Activated T-helper 17 cell treated with anti-CD3 and anti-CD28 coated beads, Interleukin-2, amount 50 U/mL, for 72 hours (primary cell): ENCODE results near the gene TCAP. TPM values are rescaled to one million over a fixed set of nuclear protein-coding genes. Genes with fewer than 3 reads are reported as not detected.
"Not testable (repeated sequence)": the region's sequence is repeated elsewhere in the genome, so short reads cannot be mapped to it uniquely, and the experiment has no call there.

Experiments
- ATAC-seq: fragments of 150-1000 bp; cut with Tn5 transposase; replicated peaks from 2 replicates; pipeline ENCODE4 v1.10.0; 2021; ENCODE audit warnings: mild to moderate bottlenecking, moderate library complexity
- H3K27ac Mint-ChIP-seq: one replicate; pipeline ENCODE4 v1.8.0; 2022; ENCODE audit warnings: mixed read lengths
- H3K27me3 Mint-ChIP-seq: one replicate; pipeline ENCODE4 v1.8.0; 2022; ENCODE audit warnings: mixed read lengths
- H3K36me3 Mint-ChIP-seq: one replicate; pipeline ENCODE4 v1.8.0; 2022; ENCODE audit warnings: low read depth, mild to moderate bottlenecking, mixed read lengths
- H3K4me1 Mint-ChIP-seq: one replicate; pipeline ENCODE4 v1.8.0; 2022; ENCODE audit warnings: mixed read lengths
- H3K4me3 Mint-ChIP-seq: one replicate; pipeline ENCODE4 v1.8.0; 2022; ENCODE audit warnings: mild to moderate bottlenecking, mixed read lengths
- H3K9me3 Mint-ChIP-seq: one replicate; pipeline ENCODE4 v1.8.0; 2022; ENCODE audit warnings: mixed read lengths
- total RNA-seq, 2 donors: library from RNA; stranded (reverse); gene quantifications; one replicate each; pipeline ENCODE4 v1.2.3, GENCODE V29; 2022

Gene TCAP
- total RNA-seq, 2 donors from 2014 or later = 2.0 to 2.5 TPM

DNA sequence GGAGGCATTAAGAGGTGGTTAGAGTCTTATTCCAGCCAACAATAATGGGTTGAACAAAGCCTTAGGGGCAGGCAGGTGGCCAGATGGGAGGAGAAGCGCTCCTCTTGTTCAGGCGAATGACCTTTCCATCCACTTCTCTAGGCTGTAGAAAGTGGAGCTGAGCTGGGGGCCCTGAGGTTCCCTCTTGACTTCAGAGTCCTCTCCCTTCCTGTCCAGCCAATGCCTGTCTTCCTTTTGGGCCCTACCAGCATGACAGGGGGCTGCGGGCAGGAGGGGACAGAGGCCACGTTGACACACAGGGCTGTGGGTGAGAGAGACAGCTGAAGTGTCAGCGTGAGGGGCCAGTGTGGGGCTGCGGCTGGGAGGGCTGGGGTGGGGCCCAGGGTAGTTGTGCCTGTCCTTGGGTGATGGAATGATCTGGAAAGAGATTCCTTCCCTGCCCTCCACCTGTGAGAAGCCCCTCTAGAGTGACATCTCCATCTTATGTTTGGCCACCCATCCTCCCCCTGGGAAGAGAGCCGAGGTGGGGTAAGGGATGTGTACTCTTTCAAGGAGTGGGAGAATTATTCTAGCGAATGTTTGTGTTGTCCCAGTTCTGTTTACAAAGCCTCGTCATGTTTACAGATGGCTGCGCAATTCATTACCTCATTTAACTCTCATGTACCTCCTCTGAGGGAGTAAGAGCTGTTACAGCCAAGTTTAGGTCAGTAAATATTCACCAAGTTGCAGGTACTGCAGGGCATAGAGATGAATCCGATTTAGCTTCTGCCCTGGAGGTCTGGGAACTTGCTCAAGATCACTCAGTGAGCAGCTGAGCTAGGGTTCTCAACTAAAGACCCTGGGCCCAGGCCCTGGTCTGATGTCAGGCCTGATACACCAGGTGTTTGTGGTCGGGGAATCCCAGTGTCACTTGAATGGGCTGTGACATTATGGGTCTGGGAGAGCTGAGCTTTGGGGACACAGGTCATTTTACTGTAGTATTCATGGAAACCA, 38.0 kb downstream of the TCAP start:
- peaks cover 12% of the 10 kb centered on the region for H3K4me1 Mint-ChIP-seq
- no peak overlapping the region for H3K4me3 Mint-ChIP-seq
- H3K27me3 Mint-ChIP-seq = peaks cover 20% of the 10 kb centered on the region
- no peak for ATAC-seq
- no peaks in the 10 kb centered on the region for H3K36me3 Mint-ChIP-seq
- no peaks in the 10 kb centered on the region for H3K9me3 Mint-ChIP-seq
- H3K27ac Mint-ChIP-seq = no peak overlapping the region

DNA sequence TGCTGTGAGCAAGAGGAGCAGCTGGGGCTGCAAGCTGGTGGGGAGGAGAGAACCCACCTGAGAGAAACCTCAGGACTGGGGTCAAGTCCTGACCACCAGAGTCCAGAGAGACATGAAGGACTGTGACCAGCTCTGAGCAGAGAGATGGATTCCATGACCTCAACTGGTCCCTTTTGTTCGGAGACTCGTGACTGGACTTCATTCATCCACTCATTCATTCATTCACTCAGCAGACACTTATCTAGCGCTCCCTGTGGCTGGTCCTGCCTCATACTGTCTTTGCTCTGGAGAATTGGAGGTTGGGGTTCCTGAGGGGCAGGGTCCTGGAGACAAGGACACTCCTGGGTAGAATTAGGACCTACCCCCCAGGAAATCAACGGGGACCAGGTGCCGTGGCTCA, 38.8 kb downstream of the TCAP start:
- H3K36me3 Mint-ChIP-seq = no peaks in the 10 kb centered on the region
- no peak for ATAC-seq
- H3K4me1 Mint-ChIP-seq = peaks cover 12% of the 10 kb centered on the region
- no peak overlapping the region for H3K27ac Mint-ChIP-seq
- no peaks in the 10 kb centered on the region for H3K9me3 Mint-ChIP-seq
- no peak overlapping the region for H3K4me3 Mint-ChIP-seq
- H3K27me3 Mint-ChIP-seq = peaks cover 18% of the 10 kb centered on the region

DNA sequence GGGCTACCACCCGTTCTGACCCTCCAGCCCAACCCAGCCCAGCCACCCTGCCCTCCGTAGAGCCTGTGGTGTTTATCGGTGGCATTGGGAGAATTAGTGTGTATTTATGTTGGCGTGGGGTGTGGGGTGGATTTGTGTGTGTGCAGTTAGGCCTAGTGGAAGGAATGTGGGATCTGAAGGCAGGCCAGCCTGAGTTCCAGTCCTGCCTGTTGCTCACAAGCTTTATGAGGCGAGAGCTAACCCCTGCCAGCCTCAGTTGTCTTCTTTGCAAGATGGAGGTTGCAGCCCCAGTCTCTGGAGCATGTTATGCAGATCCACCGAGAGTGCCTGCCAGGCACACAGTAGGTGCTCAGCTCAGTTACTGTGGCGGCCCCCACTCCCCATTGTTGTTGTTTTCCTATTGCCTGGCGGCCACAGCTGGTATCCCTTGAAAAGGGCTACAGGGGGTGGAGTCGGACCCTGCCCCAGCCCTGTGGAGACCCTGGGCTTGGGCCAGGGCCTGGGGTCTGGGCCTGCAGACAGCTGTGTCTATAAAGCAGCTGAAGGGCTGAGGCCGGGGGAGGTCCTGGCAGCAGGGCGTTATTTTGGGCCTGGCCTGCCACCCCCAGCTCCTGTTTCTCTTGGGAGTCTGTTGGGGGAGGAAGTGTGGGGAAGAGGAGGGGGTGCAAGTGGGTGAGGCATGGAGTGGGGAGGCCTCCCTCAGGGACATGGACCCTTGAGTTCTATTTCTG, 39.8 kb downstream of the TCAP start:
- no peak for ATAC-seq
- Mint-ChIP-seq H3K27ac (no peak overlapping the region), H3K27me3 (peaks cover 11% of the 10 kb centered on the region)

DNA sequence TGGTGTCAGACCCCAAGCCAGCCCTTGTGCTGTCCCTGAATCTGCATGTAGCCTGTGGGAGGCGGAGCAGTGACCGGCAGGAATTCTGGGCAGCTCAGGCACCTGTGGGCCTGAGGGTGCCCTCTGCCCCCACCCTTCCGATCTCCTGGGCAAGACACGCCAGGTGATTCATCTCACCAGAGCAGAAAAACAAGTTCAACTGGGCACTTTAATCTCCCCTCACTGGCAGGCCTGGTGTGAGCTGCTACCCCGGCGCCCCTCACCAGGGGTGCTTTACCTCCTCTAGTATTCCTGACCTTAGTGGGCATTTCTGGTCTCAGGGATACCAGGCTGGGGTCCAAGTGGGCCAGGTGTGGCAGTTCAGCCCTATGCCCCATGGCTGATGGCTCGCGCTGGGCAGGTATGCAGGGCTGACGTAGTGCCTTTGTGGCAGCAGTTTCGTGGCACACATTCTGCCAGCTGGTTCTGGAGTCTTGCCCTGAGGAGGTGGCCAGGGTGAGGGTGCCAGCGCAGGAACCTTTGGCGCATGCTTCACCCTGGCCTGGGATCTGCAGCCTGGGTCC, 40.7 kb downstream of the TCAP start:
- Mint-ChIP-seq H3K4me1 (peaks cover 12% of the 10 kb centered on the region), H3K27ac (no peak overlapping the region), H3K9me3 (no peaks in the 10 kb centered on the region), H3K36me3 (no peaks in the 10 kb centered on the region), H3K4me3 (no peak overlapping the region), H3K27me3 (peaks cover 10% of the 10 kb centered on the region)
- no peak for ATAC-seq

More for the DNA sequence above, 39.8 kb downstream of the TCAP start:
- no peak overlapping the region for H3K4me3 Mint-ChIP-seq
- no peaks in the 10 kb centered on the region for H3K9me3 Mint-ChIP-seq
- H3K36me3 Mint-ChIP-seq = no peaks in the 10 kb centered on the region
- H3K4me1 Mint-ChIP-seq = peaks cover 12% of the 10 kb centered on the region

DNA sequence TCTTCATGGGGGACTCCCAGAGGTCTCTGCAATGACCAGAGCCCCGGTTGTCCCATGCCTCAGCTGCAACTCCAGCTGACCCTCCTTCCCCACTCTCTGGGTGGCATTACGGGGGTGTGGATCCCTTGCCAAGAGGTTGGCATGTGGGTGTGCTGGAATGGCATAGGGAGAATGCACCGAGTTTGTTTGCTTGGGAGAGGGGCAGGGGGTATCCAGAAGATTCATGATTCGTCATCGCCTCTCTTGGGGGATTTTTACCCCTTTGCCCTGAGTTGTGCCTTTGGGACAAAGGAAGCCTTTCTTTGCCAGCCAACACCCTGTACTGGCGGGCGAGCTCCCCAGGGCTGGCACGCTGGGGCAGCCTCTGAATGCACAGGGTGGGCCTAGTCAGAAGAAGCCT, 41.2 kb downstream of the TCAP start:
- H3K4me1 Mint-ChIP-seq = peaks cover 12% of the 10 kb centered on the region
- no peaks in the 10 kb centered on the region for H3K36me3 Mint-ChIP-seq
- no peaks in the 10 kb centered on the region for H3K9me3 Mint-ChIP-seq
- no peak for ATAC-seq
- no peak overlapping the region for H3K4me3 Mint-ChIP-seq
- no peak overlapping the region for H3K27ac Mint-ChIP-seq
- peaks cover 4% of the 10 kb centered on the region for H3K27me3 Mint-ChIP-seq

GRCh38 chr17:39706921-39707337, 41.8 kb downstream of the TCAP start:
- H3K27ac Mint-ChIP-seq = peak overlapping the region; percentile 66
- no peaks in the 10 kb centered on the region for H3K27me3 Mint-ChIP-seq
- peak overlapping the region; percentile 23 for H3K4me3 Mint-ChIP-seq
- H3K4me1 Mint-ChIP-seq = peaks cover 12% of the 10 kb centered on the region
- no peaks in the 10 kb centered on the region for H3K36me3 Mint-ChIP-seq
- H3K9me3 Mint-ChIP-seq = no peaks in the 10 kb centered on the region
- peak; percentile 23 for ATAC-seq

- Mint-ChIP-seq H3K4me3 (no peak overlapping the region), H3K4me1 (peaks cover 11% of the 10 kb centered on the region), H3K27ac (no peak overlapping the region), H3K36me3 (no peaks in the 10 kb centered on the region), H3K9me3 (no peaks in the 10 kb centered on the region), H3K27me3 (no peaks in the 10 kb centered on the region)
- ATAC-seq = no peak
These were observed 44.3 kb downstream of the TCAP start for GRCh38 chr17:39709319-39709997.

DNA sequence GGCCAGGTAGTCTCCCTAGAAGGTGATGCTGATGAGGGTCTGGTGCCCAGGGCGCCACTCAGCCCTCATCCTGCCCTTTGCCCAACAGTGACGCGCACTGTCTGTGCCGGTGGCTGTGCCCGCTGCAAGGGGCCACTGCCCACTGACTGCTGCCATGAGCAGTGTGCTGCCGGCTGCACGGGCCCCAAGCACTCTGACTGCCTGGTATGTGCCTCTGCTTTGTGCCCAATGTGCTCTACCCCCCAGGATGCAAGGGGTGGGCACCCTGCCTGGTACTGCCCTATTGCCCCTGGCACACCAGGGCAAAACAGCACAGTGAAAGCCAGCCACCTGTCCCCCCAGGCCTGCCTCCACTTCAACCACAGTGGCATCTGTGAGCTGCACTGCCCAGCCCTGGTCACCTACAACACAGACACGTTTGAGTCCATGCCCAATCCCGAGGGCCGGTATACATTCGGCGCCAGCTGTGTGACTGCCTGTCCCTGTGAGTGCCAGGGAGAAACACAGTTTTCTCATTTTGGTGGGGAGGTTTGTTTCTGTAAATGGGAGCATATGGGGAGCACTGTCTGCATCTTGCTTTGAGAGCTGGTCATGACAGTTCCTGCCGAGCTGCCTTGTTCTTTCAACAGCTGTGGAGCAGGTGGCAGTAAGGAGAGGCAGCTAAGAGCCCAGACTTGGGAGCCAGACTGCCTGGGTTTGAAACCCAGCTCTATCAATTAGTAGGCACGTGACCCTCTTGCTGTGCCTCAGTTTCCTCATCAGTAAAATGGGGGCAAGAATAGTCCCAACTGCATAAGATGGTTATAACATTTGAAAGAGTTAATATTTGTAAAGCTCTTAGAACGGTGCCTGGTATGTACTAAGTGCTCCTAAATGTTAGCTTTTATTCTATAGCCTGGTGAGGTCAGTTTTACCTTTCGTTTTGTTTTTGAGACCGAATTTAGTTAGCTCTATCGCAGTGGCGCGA, 45.1 kb downstream of the TCAP start:
- Mint-ChIP-seq H3K4me3 (no peak overlapping the region), H3K36me3 (no peaks in the 10 kb centered on the region), H3K27ac (no peak overlapping the region), H3K9me3 (no peaks in the 10 kb centered on the region), H3K4me1 (peaks cover 7% of the 10 kb centered on the region), H3K27me3 (no peaks in the 10 kb centered on the region)
- no peak for ATAC-seq

GRCh38 chr17:39711071-39711470, 45.9 kb downstream of the TCAP start:
- not testable (repeated sequence) for H3K27me3 Mint-ChIP-seq, H3K27ac Mint-ChIP-seq, H3K9me3 Mint-ChIP-seq, H3K4me1 Mint-ChIP-seq, ATAC-seq, H3K36me3 Mint-ChIP-seq, H3K4me3 Mint-ChIP-seq

DNA sequence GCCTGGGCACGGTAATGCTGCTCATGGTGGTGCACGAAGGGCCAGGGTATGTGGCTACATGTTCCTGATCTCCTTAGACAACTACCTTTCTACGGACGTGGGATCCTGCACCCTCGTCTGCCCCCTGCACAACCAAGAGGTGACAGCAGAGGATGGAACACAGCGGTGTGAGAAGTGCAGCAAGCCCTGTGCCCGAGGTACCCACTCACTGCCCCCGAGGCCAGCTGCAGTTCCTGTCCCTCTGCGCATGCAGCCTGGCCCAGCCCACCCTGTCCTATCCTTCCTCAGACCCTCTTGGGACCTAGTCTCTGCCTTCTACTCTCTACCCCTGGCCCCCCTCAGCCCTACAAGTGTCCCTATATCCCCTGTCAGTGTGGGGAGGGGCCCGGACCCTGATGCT, 46.7 kb downstream of the TCAP start:
- Mint-ChIP-seq H3K27me3 (no peaks in the 10 kb centered on the region), H3K9me3 (no peaks in the 10 kb centered on the region), H3K4me3 (no peak overlapping the region), H3K4me1 (peaks cover 6% of the 10 kb centered on the region), H3K36me3 (no peaks in the 10 kb centered on the region), H3K27ac (no peak overlapping the region)
- ATAC-seq = no peak

DNA sequence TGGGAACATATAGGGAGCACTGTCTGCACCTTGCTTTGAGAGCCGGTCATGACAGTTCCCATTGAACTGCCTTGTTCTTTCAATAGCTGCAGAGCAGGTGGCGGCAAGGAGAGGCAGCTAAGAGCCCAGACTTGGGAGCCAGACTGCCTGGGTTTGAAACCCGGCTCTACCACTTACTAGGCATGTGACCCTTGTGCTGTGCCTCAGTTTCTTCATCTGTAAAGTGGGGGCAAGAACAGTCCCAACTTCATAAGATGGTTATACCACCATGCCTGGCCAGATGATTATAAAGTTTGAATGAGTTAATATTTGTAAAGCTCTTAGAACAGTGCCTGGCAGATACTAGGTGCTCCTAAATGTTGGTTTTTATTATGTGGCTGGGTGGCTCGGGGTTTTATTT, 49.1 kb downstream of the TCAP start:
- Mint-ChIP-seq H3K4me3 (no peak overlapping the region), H3K27ac (no peak overlapping the region), H3K9me3 (no peaks in the 10 kb centered on the region), H3K27me3 (no peaks in the 10 kb centered on the region), H3K36me3 (no peaks in the 10 kb centered on the region), H3K4me1 (no peaks in the 10 kb centered on the region)
- ATAC-seq = no peak

GRCh38 chr17:39715375-39716072, 50.4 kb downstream of the TCAP start:
- no peaks in the 10 kb centered on the region for H3K36me3 Mint-ChIP-seq
- no peaks in the 10 kb centered on the region for H3K4me1 Mint-ChIP-seq
- no peaks in the 10 kb centered on the region for H3K27me3 Mint-ChIP-seq
- H3K27ac Mint-ChIP-seq = no peak overlapping the region
- no peak for ATAC-seq
- no peaks in the 10 kb centered on the region for H3K9me3 Mint-ChIP-seq
- H3K4me3 Mint-ChIP-seq = no peak overlapping the region
